Gastroesophageal sphincter (tissue), 4 donors: Measurements from ENCODE around the gene GALNTL6. TPM values are rescaled to one million over a fixed set of nuclear protein-coding genes. Genes with fewer than 3 reads are reported as not detected.
"Not testable (repeated sequence)": the region's sequence is repeated elsewhere in the genome, so short reads cannot be mapped to it uniquely, and the experiment has no call there.

ENCODE experiments used
- ATAC-seq: fragments of 150-250 bp; one replicate; pipeline ENCODE4 v1.9.1; 2016; ENCODE audit warnings: mild to moderate bottlenecking, moderate library complexity
- H3K27ac ChIP-seq, 4 donors: fragments of 200-600 bp; sonication (generic) in 3 of 4; 1 replicate in 3 of 4; 2 replicates in 1 of 4; pipeline ENCODE4 v1.5.1; 2016 to 2019
- H3K27me3 ChIP-seq: fragments of 200-600 bp; sonication (generic); one replicate; pipeline ENCODE4 v1.5.1; 2019
- H3K36me3 ChIP-seq, 2 donors: fragments of 200-600 bp; sonication (generic); one replicate each; pipeline ENCODE4 v1.5.1; 2019; ENCODE audit warnings: control low read depth in 1 of 2
- H3K4me1 ChIP-seq, 3 donors: fragments of 200-600 bp; sonication (generic); 1 replicate in 2 of 3; 2 replicates in 1 of 3; pipeline ENCODE4 v1.5.1; 2016 to 2019; ENCODE audit warnings: control low read depth in 2 of 3
- H3K4me3 ChIP-seq, 2 donors: fragments of 200-600 bp; sonication (generic); one replicate each; pipeline ENCODE4 v1.5.1; 2019; ENCODE audit warnings: mild to moderate bottlenecking in 1 of 2, moderate library complexity in 1 of 2
- H3K9me3 ChIP-seq, 3 donors: fragments of 200-600 bp; sonication (generic); one replicate each; pipeline ENCODE4 v1.5.1; 2017 to 2019; ENCODE audit warnings: control low read depth in 2 of 3
- CTCF ChIP-seq, 4 experiments: fragments of 200-600 bp in 2 of 4; fragments of 450-650 bp in 2 of 4; sonication (generic) in 1 of 4; IDR thresholded peaks; one replicate each; pipeline ENCODE4 v1.5.1; 2017 to 2019; ENCODE audit warnings: antibody characterized with exemption in 4 of 4, mild to moderate bottlenecking in 2 of 4, moderate library complexity in 2 of 4
- EP300 ChIP-seq: sonication (generic); formaldehyde crosslinking; IDR thresholded peaks from one replicate; pipeline ENCODE4 v1.6.1; 2017; ENCODE audit warnings: antibody characterized with exemption, mild to moderate bottlenecking
- POLR2A ChIP-seq, 2 donors: fragments of 450-650 bp; IDR thresholded peaks; one replicate each; pipeline ENCODE4 v1.6.1; 2017; ENCODE audit warnings: antibody characterized with exemption in 2 of 2, mild to moderate bottlenecking in 2 of 2, moderate library complexity in 1 of 2
- POLR2AphosphoS5 ChIP-seq: sonication (generic); formaldehyde crosslinking; IDR thresholded peaks from one replicate; pipeline ENCODE4 v1.6.1; 2017; ENCODE audit warnings: antibody characterized with exemption
- WGBS, 2 donors: methylation state at CpG; one replicate each; pipeline ENCODE4 v1.1.5; 2018; ENCODE audit warnings: low coverage in 1 of 2; 5-methylcytosine and 5-hydroxymethylcytosine counted together
- total RNA-seq, 4 donors: library from RNA; depleted of rRNA; stranded (reverse); fragments of >200 nt; gene quantifications; one replicate each; pipeline ENCODE4 v1.1.0, GENCODE V29; 2016

Gene GALNTL6
- total RNA-seq, 4 donors from 2014 or later: not detected

GRCh38 chr4:172898715-172899114, 1085.5 kb downstream of the GALNTL6 start:
- WGBS, 2 donors: 75 to 92% methylated on average over 2 of the region's 2 CpGs
- TF ChIP-seq CTCF (IDR thresholded peaks at IDR 0.05) (no peak), EP300 (no peak), POLR2AphosphoS5 (no peak)

GRCh38 chr4:172899861-172900260, 1086.7 kb downstream of the GALNTL6 start:
- Histone ChIP-seq H3K9me3 (peaks cover 0 to 19% (median 0%) of the 10 kb centered on the region in 3 donors), H3K36me3 (no peaks in the 10 kb centered on the region), H3K27ac (no peak overlapping the region), H3K4me1 (no peaks in the 10 kb centered on the region), H3K4me3 (no peak overlapping the region), H3K27me3 (no peaks in the 10 kb centered on the region)
- TF ChIP-seq CTCF (IDR thresholded peaks at IDR 0.05): no peak
- TF ChIP-seq POLR2AphosphoS5: no peak
- no peak for ATAC-seq
- 64 to 90% methylated on average over 1 to 3 of the region's 4 CpGs for WGBS, 2 donors

More at GRCh38 chr4:172898715-172899114, 1085.5 kb downstream of the GALNTL6 start:
- Histone ChIP-seq H3K9me3 (peaks cover 0 to 19% (median 0%) of the 10 kb centered on the region in 3 donors), H3K27ac (no peak overlapping the region), H3K27me3 (no peaks in the 10 kb centered on the region), H3K36me3 (no peaks in the 10 kb centered on the region), H3K4me3 (no peak overlapping the region), H3K4me1 (no peaks in the 10 kb centered on the region)
- no peak for ATAC-seq

GRCh38 chr4:172900900-172901299, 1087.7 kb downstream of the GALNTL6 start:
- whole genome bisulfite sequencing, 2 donors: 33 to 38% methylated on average over 4 of the region's 4 CpGs
- Histone ChIP-seq H3K4me3 (no peak overlapping the region), H3K9me3 (peaks cover 0 to 16% (median 0%) of the 10 kb centered on the region in 3 donors), H3K36me3 (no peaks in the 10 kb centered on the region), H3K27ac (no peak overlapping the region), H3K4me1 (no peaks in the 10 kb centered on the region), H3K27me3 (no peaks in the 10 kb centered on the region)
- TF ChIP-seq CTCF (IDR thresholded peaks at IDR 0.05) (no peak), EP300 (no peak), POLR2A (IDR thresholded peaks at IDR 0.05) (no peak), POLR2AphosphoS5 (no peak)
- no peak for ATAC-seq

- ATAC-seq, H3K36me3 ChIP-seq, H3K27me3 ChIP-seq, H3K27ac ChIP-seq, H3K4me3 ChIP-seq, H3K4me1 ChIP-seq: not testable (repeated sequence)
- 100% methylated on average over 2 of the region's 8 CpGs; no CpG with 5 or more reads in 1 of the 2 donors for WGBS, 2 donors
- peaks cover 0 to 11% (median 0%) of the 10 kb centered on the region in 3 donors for H3K9me3 ChIP-seq
Observed at GRCh38 chr4:172912468-172912867, 1099.3 kb downstream of the GALNTL6 start.

- H3K27me3 ChIP-seq, H3K9me3 ChIP-seq, H3K36me3 ChIP-seq, H3K27ac ChIP-seq, ATAC-seq, H3K4me1 ChIP-seq, H3K4me3 ChIP-seq: not testable (repeated sequence)
- WGBS, 2 donors: 89 to 90% methylated on average over 2 to 3 of the region's 3 CpGs
Observed at GRCh38 chr4:172917403-172917802, 1104.2 kb downstream of the GALNTL6 start.

- no peak for TF ChIP-seq CTCF (IDR thresholded peaks at IDR 0.05)
- no peak for TF ChIP-seq POLR2AphosphoS5
- no peak for TF ChIP-seq POLR2A (IDR thresholded peaks at IDR 0.05)
- TF ChIP-seq EP300: no peak
- peaks cover 0 to 7% (median 0%) of the 10 kb centered on the region in 3 donors for H3K9me3 ChIP-seq
- 90 to 93% methylated on average over 2 to 4 of the region's 5 CpGs for WGBS, 2 donors
Observed at GRCh38 chr4:172919269-172919668, 1106.1 kb downstream of the GALNTL6 start.

More at GRCh38 chr4:172919269-172919668, 1106.1 kb downstream of the GALNTL6 start:
- Histone ChIP-seq H3K36me3 (no peaks in the 10 kb centered on the region), H3K4me3 (no peak overlapping the region), H3K27ac (no peak overlapping the region), H3K27me3 (no peaks in the 10 kb centered on the region), H3K4me1 (no peaks in the 10 kb centered on the region)
- no peak for ATAC-seq
